Endothelial cell (in vitro differentiated cells): ENCODE results near the gene ATRIP. TPM values are rescaled to one million over a fixed set of nuclear protein-coding genes. Genes with fewer than 3 reads are reported as not detected.

Experiments
- DNase-seq: peaks from one replicate; pipeline ENCODE4 v3.0.0; 2021; ENCODE audit warnings: low spot score
- H3K27ac Mint-ChIP-seq: one replicate; pipeline ENCODE4 v1.8.0; 2021; ENCODE audit warnings: mixed read lengths, inconsistent platforms; ENCODE audit not compliant: unreplicated experiment
- H3K27me3 Mint-ChIP-seq: one replicate; pipeline ENCODE4 v1.8.0; 2021; ENCODE audit warnings: mild to moderate bottlenecking, moderate library complexity, mixed read lengths, inconsistent platforms; ENCODE audit not compliant: unreplicated experiment
- H3K36me3 Mint-ChIP-seq: one replicate; pipeline ENCODE4 v1.8.0; 2021; ENCODE audit warnings: mild to moderate bottlenecking, low read depth, mixed read lengths, inconsistent platforms; ENCODE audit not compliant: unreplicated experiment
- H3K4me1 Mint-ChIP-seq: one replicate; pipeline ENCODE4 v1.8.0; 2021; ENCODE audit warnings: mild to moderate bottlenecking, mixed read lengths, inconsistent platforms; ENCODE audit not compliant: unreplicated experiment
- H3K4me3 Mint-ChIP-seq: one replicate; pipeline ENCODE4 v1.8.0; 2021; ENCODE audit warnings: mild to moderate bottlenecking, mixed read lengths, inconsistent platforms; ENCODE audit not compliant: unreplicated experiment
- H3K9me3 Mint-ChIP-seq: one replicate; pipeline ENCODE4 v1.8.0; 2021; ENCODE audit warnings: mixed read lengths, inconsistent platforms; ENCODE audit not compliant: unreplicated experiment
- total RNA-seq: library from RNA; stranded (reverse); fragmentation: NEBNext Ultra II Directional; extraction: Animal tissue kit (Norgen Biotek cat#: 25700); gene quantifications from one replicate; pipeline ENCODE4 v1.2.1, GENCODE V29; 2021; ENCODE audit not compliant: unreplicated experiment
- TF ChIP-seq, protein P1 (sequence below): fragments of 200-600 bp; sonication (generic); IDR thresholded peaks from one replicate; pipeline ENCODE4 v1.5.0; 2021; ENCODE audit warnings: antibody characterized with exemption; ENCODE audit not compliant: unreplicated experiment

Gene ATRIP
- total RNA-seq, 1 donor from 2014 or later, result 11.2 TPM

DNA sequence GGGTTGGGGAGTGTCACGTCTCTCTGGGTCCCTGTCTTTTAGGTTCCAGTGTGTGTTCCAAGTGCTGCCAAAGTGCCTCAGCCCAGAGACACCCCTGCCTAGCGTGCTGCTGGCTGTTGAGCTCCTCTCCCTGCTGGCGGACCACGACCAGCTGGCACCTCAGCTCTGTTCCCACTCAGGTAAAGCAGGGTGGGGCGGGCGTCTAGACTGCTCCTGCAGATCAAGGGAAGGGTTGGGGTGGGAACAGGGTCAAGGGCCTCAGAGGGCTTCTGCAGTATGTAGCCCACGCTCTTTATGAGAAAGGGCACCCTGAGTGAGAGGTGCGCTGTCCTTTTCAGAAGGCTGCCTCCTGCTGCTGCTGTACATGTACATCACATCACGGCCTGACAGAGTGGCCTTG, 17.2 kb downstream of the ATRIP start:
- peaks cover 21% of the 10 kb centered on the region for H3K36me3 Mint-ChIP-seq
- TF ChIP-seq, protein P1, sequence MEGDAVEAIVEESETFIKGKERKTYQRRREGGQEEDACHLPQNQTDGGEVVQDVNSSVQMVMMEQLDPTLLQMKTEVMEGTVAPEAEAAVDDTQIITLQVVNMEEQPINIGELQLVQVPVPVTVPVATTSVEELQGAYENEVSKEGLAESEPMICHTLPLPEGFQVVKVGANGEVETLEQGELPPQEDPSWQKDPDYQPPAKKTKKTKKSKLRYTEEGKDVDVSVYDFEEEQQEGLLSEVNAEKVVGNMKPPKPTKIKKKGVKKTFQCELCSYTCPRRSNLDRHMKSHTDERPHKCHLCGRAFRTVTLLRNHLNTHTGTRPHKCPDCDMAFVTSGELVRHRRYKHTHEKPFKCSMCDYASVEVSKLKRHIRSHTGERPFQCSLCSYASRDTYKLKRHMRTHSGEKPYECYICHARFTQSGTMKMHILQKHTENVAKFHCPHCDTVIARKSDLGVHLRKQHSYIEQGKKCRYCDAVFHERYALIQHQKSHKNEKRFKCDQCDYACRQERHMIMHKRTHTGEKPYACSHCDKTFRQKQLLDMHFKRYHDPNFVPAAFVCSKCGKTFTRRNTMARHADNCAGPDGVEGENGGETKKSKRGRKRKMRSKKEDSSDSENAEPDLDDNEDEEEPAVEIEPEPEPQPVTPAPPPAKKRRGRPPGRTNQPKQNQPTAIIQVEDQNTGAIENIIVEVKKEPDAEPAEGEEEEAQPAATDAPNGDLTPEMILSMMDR, result no peak
- H3K27ac Mint-ChIP-seq, result peak overlapping the region; percentile 48
- H3K9me3 Mint-ChIP-seq, result no peaks in the 10 kb centered on the region
- peaks cover 17% of the 10 kb centered on the region for H3K27me3 Mint-ChIP-seq
- no peak overlapping the region for H3K4me3 Mint-ChIP-seq
- DNase-seq, result no peak
- H3K4me1 Mint-ChIP-seq, result peaks cover 23% of the 10 kb centered on the region

DNA sequence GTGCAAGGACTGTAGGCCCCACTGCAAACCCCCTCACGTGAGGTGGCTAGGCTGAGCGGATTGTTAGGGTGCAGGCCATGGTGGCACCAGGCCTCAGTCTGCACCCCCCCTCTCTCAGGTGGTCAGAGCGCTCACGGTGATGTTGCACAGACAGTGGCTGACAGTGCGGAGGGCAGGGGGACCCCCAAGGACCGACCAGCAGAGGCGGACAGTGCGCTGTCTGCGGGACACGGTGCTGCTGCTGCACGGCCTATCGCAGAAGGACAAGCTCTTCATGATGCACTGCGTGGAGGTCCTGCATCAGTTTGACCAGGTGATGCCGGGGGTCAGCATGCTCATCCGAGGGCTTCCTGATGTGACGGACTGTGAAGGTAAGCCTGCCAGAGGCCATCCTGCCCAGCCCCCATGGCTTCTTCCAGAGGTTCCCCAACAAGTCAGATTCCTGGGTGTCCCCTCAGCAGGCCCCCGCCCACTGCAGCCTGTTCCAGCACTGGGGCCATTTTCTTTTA, 18.2 kb downstream of the ATRIP start:
- no peaks in the 10 kb centered on the region for H3K9me3 Mint-ChIP-seq
- peaks cover 19% of the 10 kb centered on the region for H3K27me3 Mint-ChIP-seq
- H3K27ac Mint-ChIP-seq, result peak overlapping the region; percentile 98
- TF ChIP-seq, protein P1, result no peak
- peaks cover 32% of the 10 kb centered on the region for H3K36me3 Mint-ChIP-seq
- H3K4me3 Mint-ChIP-seq, result no peak overlapping the region
- no peak for DNase-seq
- peaks cover 25% of the 10 kb centered on the region for H3K4me1 Mint-ChIP-seq

DNA sequence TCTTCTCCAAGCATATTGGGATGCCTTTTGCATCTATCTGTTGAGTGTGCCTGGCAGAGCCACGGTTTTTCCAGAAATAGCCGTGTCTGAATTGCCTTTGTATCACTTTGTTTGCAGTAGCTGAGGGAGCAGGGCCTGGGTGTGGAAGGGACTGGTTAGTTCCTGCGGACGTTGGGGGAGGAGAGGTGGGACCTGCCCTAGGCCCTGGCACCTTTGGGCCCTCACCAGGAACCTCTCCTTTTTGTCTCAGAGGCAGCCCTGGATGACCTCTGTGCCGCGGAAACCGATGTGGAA, 18.6 kb downstream of the ATRIP start:
- TF ChIP-seq, protein P1, result no peak
- Mint-ChIP-seq H3K9me3 (no peaks in the 10 kb centered on the region), H3K27me3 (peaks cover 19% of the 10 kb centered on the region), H3K36me3 (peaks cover 34% of the 10 kb centered on the region), H3K27ac (peak overlapping the region; percentile 98), H3K4me1 (peaks cover 27% of the 10 kb centered on the region), H3K4me3 (no peak overlapping the region)
- no peak for DNase-seq

DNA sequence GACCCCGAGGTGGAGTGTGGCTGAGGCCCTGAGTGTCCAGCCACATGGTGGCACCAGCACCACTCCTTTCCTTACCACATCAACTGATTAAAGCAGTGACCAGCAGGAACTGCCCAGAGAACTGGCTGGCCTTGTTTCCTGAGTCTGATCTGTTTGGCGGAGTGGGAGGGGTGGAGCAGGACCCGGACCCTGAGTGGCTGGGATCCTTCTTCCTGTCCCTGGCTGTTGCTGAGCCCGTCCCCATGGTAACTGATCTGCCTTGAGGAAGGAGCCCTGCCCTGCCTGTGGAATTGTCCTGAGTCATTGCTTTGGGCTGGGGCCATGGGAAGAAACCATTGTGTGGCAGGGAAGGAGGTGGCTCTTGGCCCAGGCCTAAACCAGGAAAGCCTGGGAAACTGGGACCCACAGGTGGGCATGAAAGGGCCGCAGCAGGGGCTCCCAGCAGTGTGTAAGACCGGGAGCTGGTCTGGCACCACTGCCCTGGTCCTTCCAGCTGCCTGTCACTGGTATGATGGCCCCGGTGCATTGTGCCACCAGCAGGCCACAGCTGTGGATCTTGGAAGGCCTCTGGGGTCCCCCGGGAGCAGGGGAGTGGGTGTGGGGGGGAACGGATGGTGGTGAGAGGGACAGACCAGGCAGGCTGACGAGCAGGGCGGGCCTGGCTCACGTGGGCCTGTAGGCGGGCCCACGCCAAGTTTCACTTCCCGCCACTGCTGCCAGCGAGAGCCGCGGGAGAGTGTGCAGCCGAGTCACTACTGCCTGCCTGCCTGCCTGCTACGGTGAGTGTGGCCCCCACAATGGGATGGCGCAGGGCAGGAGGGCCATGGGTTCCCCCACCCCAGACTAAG, 19.2 kb downstream of the ATRIP start:
- Mint-ChIP-seq H3K27me3 (peaks cover 19% of the 10 kb centered on the region), H3K9me3 (no peaks in the 10 kb centered on the region), H3K36me3 (peaks cover 30% of the 10 kb centered on the region), H3K4me1 (peaks cover 27% of the 10 kb centered on the region), H3K4me3 (peak overlapping the region; percentile 40), H3K27ac (peak overlapping the region; percentile 98)
- peak; percentile 92 for DNase-seq
- TF ChIP-seq, protein P1, result peak; percentile 10

DNA sequence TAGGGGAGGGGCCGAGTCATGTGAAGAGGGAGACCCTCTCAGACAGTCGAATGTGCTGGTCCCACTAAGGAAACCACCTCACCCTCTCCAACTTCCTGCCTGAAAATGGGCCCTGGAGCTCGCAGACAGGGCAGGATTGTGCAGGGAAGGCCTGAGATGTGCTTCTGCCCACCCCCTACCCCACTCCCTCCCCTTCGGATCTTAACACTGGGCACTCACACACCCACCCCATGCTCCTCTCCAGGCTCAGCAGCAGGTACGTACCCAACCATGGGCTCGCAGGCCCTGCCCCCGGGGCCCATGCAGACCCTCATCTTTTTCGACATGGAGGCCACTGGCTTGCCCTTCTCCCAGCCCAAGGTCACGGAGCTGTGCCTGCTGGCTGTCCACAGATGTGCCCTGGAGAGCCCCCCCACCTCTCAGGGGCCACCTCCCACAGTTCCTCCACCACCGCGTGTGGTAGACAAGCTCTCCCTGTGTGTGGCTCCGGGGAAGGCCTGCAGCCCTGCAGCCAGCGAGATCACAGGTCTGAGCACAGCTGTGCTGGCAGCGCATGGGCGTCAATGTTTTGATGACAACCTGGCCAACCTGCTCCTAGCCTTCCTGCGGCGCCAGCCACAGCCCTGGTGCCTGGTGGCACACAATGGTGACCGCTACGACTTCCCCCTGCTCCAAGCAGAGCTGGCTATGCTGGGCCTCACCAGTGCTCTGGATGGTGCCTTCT, 20.0 kb downstream of the ATRIP start:
- H3K36me3 Mint-ChIP-seq, result peaks cover 24% of the 10 kb centered on the region
- TF ChIP-seq, protein P1, result no peak
- peak overlapping the region; percentile 98 for H3K27ac Mint-ChIP-seq
- H3K4me3 Mint-ChIP-seq, result no peak overlapping the region
- no peaks in the 10 kb centered on the region for H3K9me3 Mint-ChIP-seq
- H3K27me3 Mint-ChIP-seq, result peaks cover 19% of the 10 kb centered on the region
- DNase-seq, result no peak
- peaks cover 27% of the 10 kb centered on the region for H3K4me1 Mint-ChIP-seq
